ENCODE measurements around the gene ENTR1. TPM values are rescaled to one million over a fixed set of nuclear protein-coding genes. Genes with fewer than 3 reads are reported as not detected.

The ENTR1 gene
- total RNA-seq, 1 donor, result 36.3 TPM

- TF ChIP-seq, protein P1, sequence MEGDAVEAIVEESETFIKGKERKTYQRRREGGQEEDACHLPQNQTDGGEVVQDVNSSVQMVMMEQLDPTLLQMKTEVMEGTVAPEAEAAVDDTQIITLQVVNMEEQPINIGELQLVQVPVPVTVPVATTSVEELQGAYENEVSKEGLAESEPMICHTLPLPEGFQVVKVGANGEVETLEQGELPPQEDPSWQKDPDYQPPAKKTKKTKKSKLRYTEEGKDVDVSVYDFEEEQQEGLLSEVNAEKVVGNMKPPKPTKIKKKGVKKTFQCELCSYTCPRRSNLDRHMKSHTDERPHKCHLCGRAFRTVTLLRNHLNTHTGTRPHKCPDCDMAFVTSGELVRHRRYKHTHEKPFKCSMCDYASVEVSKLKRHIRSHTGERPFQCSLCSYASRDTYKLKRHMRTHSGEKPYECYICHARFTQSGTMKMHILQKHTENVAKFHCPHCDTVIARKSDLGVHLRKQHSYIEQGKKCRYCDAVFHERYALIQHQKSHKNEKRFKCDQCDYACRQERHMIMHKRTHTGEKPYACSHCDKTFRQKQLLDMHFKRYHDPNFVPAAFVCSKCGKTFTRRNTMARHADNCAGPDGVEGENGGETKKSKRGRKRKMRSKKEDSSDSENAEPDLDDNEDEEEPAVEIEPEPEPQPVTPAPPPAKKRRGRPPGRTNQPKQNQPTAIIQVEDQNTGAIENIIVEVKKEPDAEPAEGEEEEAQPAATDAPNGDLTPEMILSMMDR (IDR thresholded peaks at IDR 0.05; ENCODE audit: insufficient read depth, low read length), result no peak
- no peak for DNase-seq (ENCODE audit: low read depth)
- H3K4me3 ChIP-seq (ENCODE audit: low read depth, low read length), result no peak overlapping the region
Measured at GRCh38 chr9:136402067-136402466, 8.3 kb downstream of the ENTR1 start.

DNA sequence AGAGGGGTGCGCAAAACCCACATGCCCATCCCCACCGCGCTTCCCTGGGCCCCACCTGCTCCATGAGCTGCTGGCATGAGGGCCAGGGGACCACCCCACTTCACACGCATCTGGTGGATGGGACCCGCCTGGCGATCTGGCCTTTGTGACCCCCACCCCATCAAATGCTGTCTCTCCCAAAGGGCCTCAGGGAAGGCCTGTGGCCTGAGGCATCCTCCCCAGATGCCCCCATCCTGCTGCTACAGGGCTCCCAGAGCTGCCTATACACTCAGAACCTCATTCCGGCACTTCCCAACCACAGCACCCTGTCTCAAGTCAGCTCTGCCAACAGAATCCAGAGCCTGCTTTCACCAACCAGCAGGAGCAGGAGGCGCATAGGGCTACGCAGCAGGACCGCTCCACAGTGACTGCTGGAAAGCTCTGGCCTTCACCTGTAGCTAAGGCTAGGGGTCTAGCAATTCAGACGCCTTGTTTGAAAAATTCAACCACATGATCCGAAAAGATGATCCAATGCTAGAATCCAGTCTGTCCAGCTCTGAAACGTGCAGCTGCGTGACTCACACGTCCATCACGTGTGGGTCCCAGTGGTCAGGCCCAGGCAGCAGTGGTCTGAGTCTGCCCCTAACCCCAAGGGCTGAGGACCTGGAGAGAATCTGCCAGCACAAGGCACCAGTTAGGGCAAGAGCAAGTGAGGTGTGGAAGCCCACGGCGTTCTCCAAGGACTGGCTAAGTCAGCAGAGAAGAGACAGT lies 9.1 kb downstream of the ENTR1 start:
- TF ChIP-seq, protein P1 (IDR thresholded peaks at IDR 0.05; ENCODE audit: insufficient read depth, low read length), result no peak
- H3K4me3 ChIP-seq (ENCODE audit: low read depth, low read length), result no peak overlapping the region
- no peak for DNase-seq (ENCODE audit: low read depth)

- TF ChIP-seq, protein P1 (IDR thresholded peaks at IDR 0.05; ENCODE audit: insufficient read depth, low read length), result peak; percentile 68
- DNase-seq (ENCODE audit: low read depth), result peak; percentile 79
Measured at GRCh38 chr9:136400038-136400834, 10.2 kb downstream of the ENTR1 start, which contains the start of gene SNAPC4. Gene SNAPC4, minus strand, starts transcription at chr9:136400170. Its CDS starts 1,742 bp downstream, at chr9:136398428.

GRCh38 chr9:136399176-136400037 lies 11.0 kb downstream of the ENTR1 start:
- peak; percentile 39 for DNase-seq (ENCODE audit: low read depth)
- TF ChIP-seq, protein P1 (IDR thresholded peaks at IDR 0.05; ENCODE audit: insufficient read depth, low read length), result no peak

More at GRCh38 chr9:136400038-136400834, 10.2 kb downstream of the ENTR1 start, which contains the start of gene SNAPC4:
- peak within 1 kb of the TSS; percentile 92 for H3K4me3 ChIP-seq (ENCODE audit: low read depth, low read length)

DNA sequence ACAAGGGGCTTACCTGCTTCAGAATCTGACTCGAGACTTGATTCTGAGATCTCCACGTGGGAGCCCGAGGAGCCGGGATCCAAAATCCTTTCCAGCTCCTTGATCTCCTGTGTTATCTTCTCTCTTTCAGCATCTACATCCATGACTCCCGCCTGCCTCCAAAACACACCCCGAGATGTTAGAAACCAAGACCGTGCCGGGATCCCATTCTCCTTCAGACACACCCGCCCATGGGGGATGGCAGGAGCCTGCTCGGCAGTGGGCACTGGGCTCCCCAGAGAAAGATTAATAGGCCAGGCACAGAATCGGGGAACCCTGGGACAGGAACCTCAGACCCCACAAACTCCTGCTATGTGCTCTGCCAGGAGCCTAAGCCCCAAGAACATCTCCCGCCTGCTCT lies 12.1 kb downstream of the ENTR1 start:
- TF ChIP-seq, protein P1 (IDR thresholded peaks at IDR 0.05; ENCODE audit: insufficient read depth, low read length), result no peak
- peak overlapping the region; percentile 92 for H3K4me3 ChIP-seq (ENCODE audit: low read depth, low read length)
- DNase-seq (ENCODE audit: low read depth), result no peak

More at GRCh38 chr9:136399176-136400037, 11.0 kb downstream of the ENTR1 start:
- peak overlapping the region; percentile 92 for H3K4me3 ChIP-seq (ENCODE audit: low read depth, low read length)

- DNase-seq (ENCODE audit: low read depth), result no peak
- TF ChIP-seq, protein P1 (IDR thresholded peaks at IDR 0.05; ENCODE audit: insufficient read depth, low read length), result no peak
Measured at GRCh38 chr9:136397643-136398042, 12.8 kb downstream of the ENTR1 start.

More at GRCh38 chr9:136397643-136398042, 12.8 kb downstream of the ENTR1 start:
- H3K4me3 ChIP-seq (ENCODE audit: low read depth, low read length), result no peak overlapping the region

All from fibroblast of the aortic adventitia (primary cell).